Measurements from ENCODE around the gene SLC25A5. TPM values are rescaled to one million over a fixed set of nuclear protein-coding genes. Genes with fewer than 3 reads are reported as not detected.
"Not testable (repeated sequence)": the region's sequence is repeated elsewhere in the genome, so short reads cannot be mapped to it uniquely, and the experiment has no call there.

SLC25A5 gene
- total and polyA plus RNA-seq, 10 of the 15 experiments (the other 5 are each of a cell fraction or from before 2014, with no cell fraction given) = 361 to 3,863 (median 618) TPM

- TF ChIP-seq CEBPZ (IDR thresholded peaks at IDR 0.05; ENCODE audit: low read depth, low read length) (no peak), MYC (IDR thresholded peaks at IDR 0.05; ENCODE audit: insufficient read depth, insufficient read length, insufficient replicate concordance, low read length, severe bottlenecking) (no peak)
Measured at GRCh38 chrX:119486745-119487144, 18.5 kb downstream of the SLC25A5 start (continued).

GRCh38 chrX:119487766-119488165 is 19.5 kb downstream of the SLC25A5 start:
- DNase-seq (ENCODE audit: low read depth, low spot score); BruUV-seq (replicated peaks): not testable (repeated sequence)
- RAD21 ChIA-PET (ENCODE audit: unreplicated experiment) = interaction anchor here (0.6 to 2.7 kb wide), 3 partner anchors 13 to 24 kb away, joined by 4 to 16 read pairs (median 5); no protein-coding TSS in a partner anchor

More at GRCh38 chrX:119487766-119488165, 19.5 kb downstream of the SLC25A5 start:
- H3K9ac ChIP-seq (ENCODE audit: control insufficient read depth, insufficient read depth, low read length); POLR2A ChIA-PET; ATAC-seq; FAIRE-seq; H3K4me1 ChIP-seq (ENCODE audit: control insufficient read depth, insufficient read depth, low read length); H4K20me1 ChIP-seq (ENCODE audit: control insufficient read depth, insufficient read depth); H3K4me2 ChIP-seq (ENCODE audit: control insufficient read depth, insufficient read depth); H3K4me3 ChIP-seq; H3K79me2 ChIP-seq (ENCODE audit: control insufficient read depth, insufficient read depth, low read length); H3K36me3 ChIP-seq (ENCODE audit: control insufficient read depth in 2 of 2, insufficient read depth in 2 of 2, low read length in 1 of 2); H2AFZ ChIP-seq (ENCODE audit: control insufficient read depth, low read depth, low read length); H3K27ac ChIP-seq (ENCODE audit: control insufficient read depth, insufficient read depth); H3K9me3 ChIP-seq (replicated peaks; ENCODE audit: control insufficient read depth, insufficient read depth, low read length); H3K27me3 ChIP-seq (replicated peaks in 1 of 2; ENCODE audit: control insufficient read depth in 2 of 2, insufficient read depth in 2 of 2, low read length in 1 of 2); in situ Hi-C loops (cut with MboI): not testable (repeated sequence)
- 77% methylated on average over 21 of the region's 24 CpGs for WGBS (ENCODE audit: insufficient coverage, insufficient replicate concordance, low lambda C conversion rate, missing lambda C conversion rate)
- ChIA-PET SMC1A (ENCODE audit: uncharacterized antibody, unreplicated experiment) (interaction anchor here (0.8 to 2.7 kb wide), 3 partner anchors 9 to 28 kb away, joined by 3 to 10 read pairs (median 8); no protein-coding TSS in a partner anchor), CTCF (interaction anchor here (0.7 to 6.2 kb wide), 8 partner anchors 9 to 297 kb away, joined by 3 to 59 read pairs (median 6); no protein-coding TSS in a partner anchor)
- intact Hi-C loops (cut with micrococcal nuclease; ENCODE audit: unreplicated experiment) = loop anchor here (1.0 to 10.0 kb wide), 2 partner anchors 243 to 397 kb away; no protein-coding TSS in a partner anchor
